ENCODE measurements around the gene KCNK10.

The KCNK10 gene

DNA sequence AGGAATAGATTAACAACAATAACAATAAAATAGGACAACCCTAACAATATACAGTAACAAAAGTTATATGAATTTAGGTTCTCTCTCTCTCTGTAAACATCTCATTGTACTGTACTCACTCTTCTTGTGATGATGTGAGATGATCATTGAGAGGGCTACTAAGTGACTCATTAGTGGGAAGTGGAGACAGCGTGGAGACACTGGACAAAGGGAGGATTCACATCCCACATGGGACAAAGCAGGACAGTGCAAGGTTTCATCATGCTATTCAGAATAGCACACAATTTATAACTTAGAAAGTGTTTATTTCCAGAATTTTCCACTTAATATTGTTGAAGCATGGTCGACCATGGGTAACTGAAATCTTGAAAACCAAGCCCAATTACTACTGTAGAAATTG, 36.4 kb upstream of the KCNK10 start:
- Histone ChIP-seq H3K27me3 (ENCODE audit: insufficient read depth, poor library complexity, severe bottlenecking) (no peaks in the 10 kb centered on the region), H3K27ac (replicated peaks) (no peak overlapping the region), H3K4me3 (replicated peaks; ENCODE audit: insufficient read depth, low read length) (no peak overlapping the region)
- no peak for DNase-seq (ENCODE audit: low read depth in 1 of 2, low spot score in 1 of 2)
- no peak for TF ChIP-seq REST (IDR thresholded peaks at IDR 0.05; ENCODE audit: insufficient replicate concordance, low read depth)
- no peak for TF ChIP-seq SPI1 (IDR thresholded peaks at IDR 0.05; ENCODE audit: borderline replicate concordance, low read depth)
- no peak for TF ChIP-seq GABPA (IDR thresholded peaks at IDR 0.05; ENCODE audit: low read depth)
- no peak for TF ChIP-seq CTCF (IDR thresholded peaks at IDR 0.05; ENCODE audit: insufficient read depth, low read length)
- no peak for TF ChIP-seq POLR2AphosphoS5 (IDR thresholded peaks at IDR 0.05; ENCODE audit: low read depth)

- DNase-seq (ENCODE audit: low read depth in 1 of 2, low spot score in 1 of 2) = no peak
- Histone ChIP-seq H3K27me3 (ENCODE audit: insufficient read depth, poor library complexity, severe bottlenecking) (no peaks in the 10 kb centered on the region), H3K4me3 (replicated peaks; ENCODE audit: insufficient read depth, low read length) (no peak overlapping the region), H3K27ac (replicated peaks) (no peak overlapping the region)
- no peak for TF ChIP-seq GABPA (IDR thresholded peaks at IDR 0.05; ENCODE audit: low read depth)
- no peak for TF ChIP-seq CTCF (IDR thresholded peaks at IDR 0.05; ENCODE audit: insufficient read depth, low read length)
- no peak for TF ChIP-seq SPI1 (IDR thresholded peaks at IDR 0.05; ENCODE audit: borderline replicate concordance, low read depth)
- no peak for TF ChIP-seq POLR2AphosphoS5 (IDR thresholded peaks at IDR 0.05; ENCODE audit: low read depth)
- TF ChIP-seq REST (IDR thresholded peaks at IDR 0.05; ENCODE audit: insufficient replicate concordance, low read depth) = no peak
These were observed 31.3 kb upstream of the KCNK10 start for GRCh38 chr14:88354358-88354757.

DNA sequence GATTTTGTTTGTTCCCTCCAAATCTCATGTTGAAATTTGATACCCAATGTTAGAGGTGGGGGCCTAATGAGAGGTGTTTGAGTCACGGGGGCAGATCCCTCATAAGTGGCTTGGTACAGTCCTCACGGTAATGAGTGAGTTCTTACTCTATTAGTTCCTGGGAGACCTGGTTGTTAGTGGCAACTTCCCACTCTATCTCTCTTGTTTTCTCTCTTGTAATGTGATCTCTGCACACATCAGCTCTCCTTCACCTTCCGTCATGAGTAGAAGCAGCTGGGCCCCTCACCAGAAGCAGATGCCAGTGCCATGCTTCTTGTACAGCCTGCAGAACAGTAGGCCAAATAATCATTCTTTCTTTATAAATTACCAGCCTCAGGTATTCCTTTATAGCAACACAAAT, 29.6 kb upstream of the KCNK10 start:
- no peak overlapping the region for H3K4me3 ChIP-seq (replicated peaks; ENCODE audit: insufficient read depth, low read length)
- no peak for TF ChIP-seq GABPA (IDR thresholded peaks at IDR 0.05; ENCODE audit: low read depth)
- no peak for TF ChIP-seq POLR2AphosphoS5 (IDR thresholded peaks at IDR 0.05; ENCODE audit: low read depth)
- no peak for TF ChIP-seq REST (IDR thresholded peaks at IDR 0.05; ENCODE audit: insufficient replicate concordance, low read depth)
- no peak for TF ChIP-seq CTCF (IDR thresholded peaks at IDR 0.05; ENCODE audit: insufficient read depth, low read length)
- no peak for TF ChIP-seq SPI1 (IDR thresholded peaks at IDR 0.05; ENCODE audit: borderline replicate concordance, low read depth)
- H3K27me3 ChIP-seq (ENCODE audit: insufficient read depth, poor library complexity, severe bottlenecking) = no peaks in the 10 kb centered on the region
- H3K27ac ChIP-seq (replicated peaks) = no peak overlapping the region
- no peak for DNase-seq (ENCODE audit: low read depth in 1 of 2, low spot score in 1 of 2)

All from HL-60 (cell line).